BE2C (cell line): Measurements from ENCODE around the gene HMGN3.

Experiments
- DNase-seq: peaks from one replicate; pipeline ENCODE4 v3.0.0-alpha.2; 2020
- H3K27me3 ChIP-seq: fragments of 250-450 bp; sonication (Bioruptor Pico); 2 replicates; pipeline ENCODE4 v1.5.1; 2020; ENCODE audit warnings: mild to moderate bottlenecking
- H3K36me3 ChIP-seq: fragments of 250-450 bp; sonication (Bioruptor Pico); 2 replicates; pipeline ENCODE4 v1.5.1; 2020; ENCODE audit warnings: mild to moderate bottlenecking
- H3K4me1 ChIP-seq: fragments of 250-450 bp; sonication (Bioruptor Pico); 2 replicates; pipeline ENCODE4 v1.5.1; 2020
- H3K4me3 ChIP-seq: 2 replicates; pipeline ENCODE4 v1.5.1; 2011; ENCODE audit warnings: low read depth, low read length
- H3K9me3 ChIP-seq: fragments of 250-450 bp; sonication (Bioruptor Pico); 2 replicates; pipeline ENCODE4 v1.5.1; 2020
- CTCF ChIP-seq: IDR thresholded peaks from 2 replicates; pipeline ENCODE4 v1.5.1; 2012; ENCODE audit warnings: mild to moderate bottlenecking, low read depth, low read length

HMGN3 gene

GRCh38 chr6:79152269-79152737, 82.2 kb downstream of the HMGN3 start:
- DNase-seq, result no peak
- H3K27me3 ChIP-seq, result no peaks in the 10 kb centered on the region
- TF ChIP-seq CTCF, result no peak
- H3K4me3 ChIP-seq, result no peak overlapping the region
- H3K9me3 ChIP-seq, result no peaks in the 10 kb centered on the region
- H3K4me1 ChIP-seq, result no peaks in the 10 kb centered on the region
- no peaks in the 10 kb centered on the region for H3K36me3 ChIP-seq
